HT1080 (cell line): Measurements from ENCODE around the gene DDC. TPM values are rescaled to one million over a fixed set of nuclear protein-coding genes. Genes with fewer than 3 reads are reported as not detected.

Experiments
- DNase-seq: peaks from one replicate; pipeline ENCODE4 v3.0.0-alpha.2; 2015; ENCODE audit warnings: low read depth
- polyA plus RNA-seq, 2 experiments: library from polyadenylated mRNA; depleted of rRNA; stranded (reverse); fragments of >200 nt; gene quantifications; 2 replicates each; pipeline ENCODE4 v1.2.3, GENCODE V29; 2015
- total RNA-seq: library from RNA; depleted of rRNA; stranded (reverse); fragments of >200 nt; shearing (Covaris generic); gene quantifications from 2 replicates; pipeline ENCODE4 v1.2.3, GENCODE V29; 2014; rRNA removed

The DDC gene, protein sequence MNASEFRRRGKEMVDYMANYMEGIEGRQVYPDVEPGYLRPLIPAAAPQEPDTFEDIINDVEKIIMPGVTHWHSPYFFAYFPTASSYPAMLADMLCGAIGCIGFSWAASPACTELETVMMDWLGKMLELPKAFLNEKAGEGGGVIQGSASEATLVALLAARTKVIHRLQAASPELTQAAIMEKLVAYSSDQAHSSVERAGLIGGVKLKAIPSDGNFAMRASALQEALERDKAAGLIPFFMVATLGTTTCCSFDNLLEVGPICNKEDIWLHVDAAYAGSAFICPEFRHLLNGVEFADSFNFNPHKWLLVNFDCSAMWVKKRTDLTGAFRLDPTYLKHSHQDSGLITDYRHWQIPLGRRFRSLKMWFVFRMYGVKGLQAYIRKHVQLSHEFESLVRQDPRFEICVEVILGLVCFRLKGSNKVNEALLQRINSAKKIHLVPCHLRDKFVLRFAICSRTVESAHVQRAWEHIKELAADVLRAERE
- not detected in 2 replicates for total RNA-seq
- polyA plus RNA-seq (2015; cell fraction: cytosol; rRNA removed) = not detected in 2 replicates
- polyA plus RNA-seq (2015; cell fraction: nucleus; rRNA removed) = not detected in 2 replicates

DNA sequence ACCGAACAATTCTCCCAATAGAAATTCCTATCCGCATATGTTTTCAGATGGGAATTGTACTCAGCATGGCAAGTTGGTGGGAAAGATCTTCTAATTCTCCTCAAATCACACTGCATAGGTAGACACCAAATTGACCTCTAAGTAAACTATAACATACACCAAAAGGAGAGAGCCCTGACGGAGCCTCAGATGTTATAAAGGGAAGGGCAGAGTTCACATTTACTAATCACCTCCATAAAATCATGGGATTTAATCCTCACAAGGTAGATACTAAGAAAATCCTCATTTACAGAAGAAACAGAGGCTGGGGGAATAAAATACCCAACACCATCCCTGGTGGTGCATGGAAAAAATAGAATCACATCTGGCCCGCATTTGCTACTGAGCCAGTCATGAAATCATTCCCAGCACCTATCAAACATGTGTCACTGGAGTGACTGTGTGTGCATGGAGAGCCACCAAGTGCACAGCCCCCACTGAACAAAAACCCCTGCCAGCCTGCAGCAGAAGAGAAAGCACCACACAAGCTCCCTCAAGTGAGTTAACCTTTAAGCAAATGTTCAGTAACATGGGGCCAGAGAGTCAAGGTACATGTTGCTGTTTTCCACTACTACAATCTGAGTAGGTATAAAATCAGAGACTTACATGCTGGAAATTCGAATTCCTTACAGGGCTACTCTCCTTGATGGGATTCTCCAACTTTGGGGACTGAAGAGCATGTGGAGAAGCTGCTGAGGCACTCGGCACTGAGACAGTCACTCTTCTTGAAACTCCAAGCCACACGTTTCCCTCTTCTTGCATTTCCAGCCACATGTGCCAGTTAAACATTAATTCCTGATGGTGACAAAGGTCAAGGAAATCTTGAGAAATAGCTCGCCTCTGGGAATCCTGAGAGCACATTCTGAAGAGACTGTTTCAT lies at the start of gene DDC:
TSS of gene DDC (minus strand) at position 766 of the 919 bp plus-strand sequence. CDS start 21,320 bp downstream, outside the sequence.
- DNase-seq = no peak

DNA sequence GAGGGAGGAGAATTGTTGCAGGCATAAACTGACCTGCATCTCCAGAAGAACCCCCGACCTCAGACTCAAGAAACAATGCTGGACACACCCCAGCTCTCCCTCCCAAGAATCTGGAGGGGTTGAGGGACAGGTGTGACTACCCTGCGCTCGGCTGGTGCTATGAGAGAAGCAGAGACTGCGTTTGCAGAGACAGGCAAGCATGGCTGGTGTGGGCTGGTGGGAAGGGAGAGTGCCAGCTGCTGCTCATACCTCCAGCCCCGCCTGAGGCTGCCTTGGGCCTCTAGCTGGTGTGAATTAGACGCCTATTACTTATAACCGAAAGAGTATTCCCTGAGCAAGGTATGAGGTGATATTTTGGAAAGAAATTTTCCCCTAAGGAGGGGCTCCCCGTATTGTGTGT lies 48.3 kb upstream of the DDC start:
- DNase-seq = no peak

DNA sequence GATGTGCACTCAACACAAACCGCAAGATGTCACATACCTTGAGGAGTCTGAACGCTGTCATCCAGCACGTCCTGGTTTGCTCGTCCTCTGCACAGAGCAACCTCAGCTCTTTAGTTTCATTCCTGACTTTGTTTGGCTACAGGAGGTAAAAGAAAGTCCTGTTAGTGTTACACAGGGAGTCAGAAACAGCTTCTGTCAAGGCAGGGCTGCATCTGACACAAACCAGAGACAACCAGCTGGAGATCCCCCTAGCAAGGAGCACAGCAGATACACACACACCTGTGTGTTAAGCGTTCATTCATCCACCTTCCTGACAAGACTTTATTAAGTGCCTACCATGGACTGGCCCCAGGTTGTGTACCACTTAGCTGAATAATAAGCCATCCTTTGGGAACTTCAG lies 47.5 kb upstream of the DDC start:
- no peak for DNase-seq

DNA sequence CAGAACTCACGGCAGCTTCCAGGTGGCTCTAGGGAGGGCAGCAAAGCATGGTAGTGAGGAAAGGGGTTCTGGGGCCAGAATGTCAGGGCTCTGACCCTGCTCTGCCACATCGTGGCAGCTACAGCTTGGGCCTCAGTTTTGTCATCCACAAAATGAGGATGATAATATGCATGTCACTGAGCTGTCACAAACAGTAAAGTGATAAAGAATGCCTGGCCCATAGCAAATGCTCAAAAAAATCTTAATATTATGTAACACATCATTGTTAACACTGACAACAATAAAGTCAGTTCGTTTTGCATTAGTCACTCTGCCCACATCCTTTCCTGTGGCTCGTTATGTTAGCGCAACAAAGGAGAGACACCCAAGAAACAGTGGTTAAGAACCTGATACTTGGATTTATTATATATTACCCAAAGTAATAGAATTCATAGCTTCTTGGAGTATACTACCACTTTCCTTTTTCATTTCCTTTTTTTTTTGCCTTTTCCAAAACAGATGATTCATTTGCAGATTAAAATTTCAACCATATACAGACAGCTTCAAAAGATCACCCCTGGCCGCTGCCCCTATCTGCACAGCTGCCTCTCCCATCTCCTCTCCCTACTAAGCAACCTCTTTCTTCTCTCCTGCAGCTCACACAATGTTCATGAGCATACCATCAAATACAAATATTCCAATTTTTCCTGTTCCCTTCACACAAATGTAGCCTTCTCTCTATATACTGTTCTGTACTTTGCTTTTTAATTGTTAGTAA lies 45.5 kb upstream of the DDC start:
- DNase-seq = peak; percentile 87

DNA sequence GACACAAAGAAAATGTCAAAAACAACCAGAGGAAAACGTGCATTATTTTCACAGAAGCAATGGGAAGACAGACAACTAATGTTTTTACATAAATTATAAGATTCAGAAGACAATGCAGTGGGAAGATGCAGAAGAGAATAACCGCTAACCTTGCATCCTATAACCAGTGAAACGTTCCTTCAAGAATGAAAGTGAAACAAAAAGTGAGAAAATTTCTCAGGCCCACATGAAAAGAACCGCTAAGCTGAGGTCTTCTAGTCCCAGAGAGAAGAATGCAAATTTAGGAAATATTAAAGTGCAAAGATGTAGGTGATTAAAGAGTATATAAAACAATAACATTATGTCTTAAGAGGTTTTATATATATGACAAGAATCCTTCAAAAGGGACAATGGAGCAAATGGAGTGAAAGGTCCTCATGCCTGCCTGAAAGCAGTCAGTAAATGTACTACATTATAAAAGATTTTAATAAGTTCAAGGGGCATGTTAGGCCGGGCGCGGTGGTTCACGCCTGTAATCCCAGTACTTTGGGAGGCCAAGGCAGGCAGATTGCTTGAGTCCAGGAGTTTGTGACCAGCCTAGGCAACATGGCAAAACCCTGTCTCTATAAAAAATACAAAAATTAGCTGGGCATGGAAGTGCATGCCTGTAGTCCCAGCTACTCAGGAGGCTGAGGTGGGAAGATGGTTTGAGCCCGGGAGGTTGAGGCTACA lies 43.1 kb upstream of the DDC start:
- DNase-seq = no peak

DNA sequence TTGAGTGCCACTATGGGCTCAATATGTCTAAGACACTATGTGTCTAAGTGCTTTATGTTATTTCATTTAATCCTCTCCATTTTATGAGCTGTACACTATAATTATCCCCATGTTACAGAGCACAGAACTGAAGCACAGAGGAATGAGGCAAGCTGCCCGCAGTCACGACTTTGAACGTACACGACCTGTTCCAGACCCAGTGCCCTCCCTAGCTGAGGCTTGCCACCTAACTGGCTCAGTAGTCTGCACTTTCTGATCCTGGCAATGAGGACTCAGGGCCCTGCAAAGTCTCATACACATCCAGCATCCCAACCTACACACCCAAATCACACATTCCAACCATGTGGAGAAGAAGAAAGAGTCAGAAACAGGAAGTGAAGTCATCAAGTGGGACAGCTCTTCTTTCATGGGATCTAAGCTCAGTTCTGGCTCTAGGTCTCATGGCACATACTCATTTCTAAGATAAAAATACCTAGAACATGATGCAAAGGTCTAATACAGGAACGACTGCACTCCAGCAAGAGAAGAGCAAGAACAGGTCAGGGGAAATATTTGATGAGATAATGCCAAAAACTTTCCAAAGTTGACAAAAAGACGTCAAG lies 42.4 kb upstream of the DDC start:
- peak; percentile 54 for DNase-seq

DNA sequence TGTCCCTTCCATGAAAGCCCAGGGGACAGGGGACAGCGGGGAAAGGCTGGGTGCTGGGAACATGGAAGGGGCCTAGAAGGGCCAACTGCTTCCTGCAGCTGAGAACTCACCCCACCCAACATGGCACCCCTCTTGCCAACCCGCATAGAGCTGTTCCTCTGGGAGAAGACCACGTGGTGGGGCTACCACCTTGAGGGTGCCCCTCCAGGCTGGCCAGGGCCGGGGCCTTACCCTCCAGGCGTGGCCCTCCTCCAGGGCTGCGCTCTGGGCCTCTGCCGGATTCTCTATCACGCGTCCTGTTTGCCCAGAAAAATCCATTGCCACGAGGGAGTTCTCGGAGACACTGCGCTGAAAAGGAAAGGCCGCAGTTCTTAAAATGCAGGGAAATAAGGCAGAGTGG lies 39.9 kb upstream of the DDC start:
- DNase-seq = no peak

DNA sequence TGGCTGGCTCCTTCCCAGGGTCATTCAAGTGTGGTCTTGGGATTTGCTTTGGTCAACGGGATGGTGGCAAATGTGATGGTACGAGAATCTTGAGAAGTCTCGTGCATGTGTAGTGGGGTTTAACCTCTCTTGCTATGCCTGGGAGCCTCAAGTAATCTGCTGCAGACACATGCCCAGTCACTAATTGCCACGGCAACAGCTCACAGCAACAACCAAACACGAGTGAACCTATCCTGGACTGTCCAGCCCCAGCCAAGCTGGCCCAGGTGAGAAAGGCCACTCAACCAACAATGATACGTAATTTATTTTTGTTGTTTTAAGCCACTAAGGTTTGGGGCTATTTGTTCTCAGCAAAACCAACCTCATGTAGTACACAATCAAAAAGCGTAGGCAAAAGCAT lies 38.1 kb upstream of the DDC start:
- no peak for DNase-seq

DNA sequence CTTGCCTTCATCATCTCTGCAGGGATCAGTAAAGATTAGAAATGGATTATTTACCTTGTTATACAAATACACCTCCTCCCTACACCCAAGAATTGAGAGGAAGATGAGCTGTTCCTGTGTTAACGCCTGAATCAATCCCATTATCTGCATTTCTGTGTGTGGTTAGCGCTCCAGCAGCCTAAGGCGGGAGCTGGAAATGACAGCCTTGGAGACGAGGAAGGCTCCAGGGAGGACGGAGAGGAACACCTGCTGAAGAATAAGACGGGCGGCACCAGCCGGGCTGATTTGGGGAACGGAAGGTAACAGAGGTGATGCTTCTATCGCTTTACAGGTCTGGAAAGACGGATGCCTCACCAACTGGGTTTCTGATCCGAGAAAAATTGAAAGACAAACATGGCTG lies 34.2 kb upstream of the DDC start:
- DNase-seq = no peak

DNA sequence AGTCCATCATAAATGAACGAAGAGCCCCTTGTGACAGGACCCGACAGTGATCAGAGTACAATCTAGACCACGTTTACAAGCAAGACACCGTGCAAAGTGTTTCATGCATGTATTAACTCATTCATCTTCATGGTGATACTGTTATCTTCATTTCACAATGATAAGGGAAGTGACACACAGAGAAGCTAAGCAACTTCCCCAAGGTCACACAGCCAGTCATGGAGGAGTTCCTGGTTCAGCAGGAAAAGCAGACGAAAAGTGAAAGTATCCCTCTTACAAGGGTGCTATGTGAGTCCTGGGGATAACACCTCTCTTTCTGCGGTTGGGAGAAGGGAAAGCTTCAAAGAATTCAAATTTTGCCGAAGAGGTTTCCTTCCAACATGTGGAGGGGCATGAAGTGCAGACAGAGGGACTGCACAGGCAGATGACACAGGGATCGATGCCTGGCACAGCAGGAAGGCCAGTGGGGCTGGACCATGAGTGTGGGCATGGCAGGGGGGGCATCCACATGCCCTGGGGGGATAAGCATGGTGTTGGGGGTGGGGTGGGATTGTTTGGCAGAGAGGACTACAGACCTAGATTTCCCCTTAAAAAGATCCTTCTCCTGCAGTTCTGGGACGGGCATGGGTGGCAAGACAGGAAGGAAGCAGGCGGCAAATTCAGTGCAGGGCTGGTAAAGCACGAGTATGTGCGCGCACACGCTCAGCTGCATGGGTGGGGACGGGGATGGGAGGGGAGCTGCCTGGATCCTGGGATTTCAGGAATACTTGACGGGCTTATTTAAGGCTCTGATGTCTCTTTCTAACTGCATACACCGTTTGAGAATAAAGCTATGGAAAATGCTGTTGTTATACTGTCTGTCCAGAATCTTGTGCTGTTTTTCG lies 33.5 kb upstream of the DDC start:
- DNase-seq = no peak

DNA sequence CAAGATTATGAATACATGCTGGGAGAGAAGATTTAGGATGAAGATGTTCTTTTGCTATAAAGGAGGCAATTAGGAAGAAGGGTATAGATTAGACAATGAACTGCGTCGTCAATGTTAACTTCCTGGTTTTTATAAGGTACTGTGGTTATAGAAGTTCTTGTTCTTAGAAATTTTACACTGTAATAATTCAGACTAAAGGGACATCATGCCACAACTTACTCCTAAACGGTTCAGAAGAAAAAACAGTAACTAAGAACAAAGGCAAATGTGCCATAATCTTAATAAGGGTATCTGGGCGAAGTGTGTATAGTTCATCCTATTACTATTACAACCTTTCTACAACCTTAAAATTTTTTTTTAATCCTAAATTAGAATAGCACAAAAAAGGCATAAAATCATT lies 31.3 kb upstream of the DDC start:
- no peak for DNase-seq

DNA sequence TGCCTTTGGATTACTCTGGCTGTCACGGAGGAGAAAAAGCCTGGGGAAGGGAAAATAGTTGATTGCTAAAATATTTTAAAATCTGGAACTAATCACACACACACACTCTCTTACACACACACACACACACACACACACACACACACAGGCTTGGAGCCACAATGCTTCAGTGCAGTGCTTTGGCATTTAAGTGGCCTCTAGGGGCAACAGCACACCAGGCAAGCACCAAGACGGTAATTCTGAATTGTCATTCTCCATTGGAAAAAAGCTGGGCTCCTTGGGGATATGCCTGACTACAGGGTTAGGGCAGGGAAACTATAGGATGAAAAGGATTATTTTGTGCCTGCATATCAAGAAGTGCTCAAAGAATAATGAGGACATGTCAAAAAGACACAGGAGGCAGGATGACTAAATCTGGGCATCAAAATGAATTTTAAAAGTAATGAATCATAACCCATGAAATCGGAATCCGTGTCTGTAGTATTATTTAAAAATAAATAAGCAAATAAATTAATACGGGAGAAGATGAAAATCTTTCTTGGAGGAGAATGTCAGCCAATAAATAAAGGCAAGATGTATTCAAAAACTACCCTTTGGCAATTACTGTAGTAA lies 30.4 kb upstream of the DDC start:
- peak; percentile 39 for DNase-seq

DNA sequence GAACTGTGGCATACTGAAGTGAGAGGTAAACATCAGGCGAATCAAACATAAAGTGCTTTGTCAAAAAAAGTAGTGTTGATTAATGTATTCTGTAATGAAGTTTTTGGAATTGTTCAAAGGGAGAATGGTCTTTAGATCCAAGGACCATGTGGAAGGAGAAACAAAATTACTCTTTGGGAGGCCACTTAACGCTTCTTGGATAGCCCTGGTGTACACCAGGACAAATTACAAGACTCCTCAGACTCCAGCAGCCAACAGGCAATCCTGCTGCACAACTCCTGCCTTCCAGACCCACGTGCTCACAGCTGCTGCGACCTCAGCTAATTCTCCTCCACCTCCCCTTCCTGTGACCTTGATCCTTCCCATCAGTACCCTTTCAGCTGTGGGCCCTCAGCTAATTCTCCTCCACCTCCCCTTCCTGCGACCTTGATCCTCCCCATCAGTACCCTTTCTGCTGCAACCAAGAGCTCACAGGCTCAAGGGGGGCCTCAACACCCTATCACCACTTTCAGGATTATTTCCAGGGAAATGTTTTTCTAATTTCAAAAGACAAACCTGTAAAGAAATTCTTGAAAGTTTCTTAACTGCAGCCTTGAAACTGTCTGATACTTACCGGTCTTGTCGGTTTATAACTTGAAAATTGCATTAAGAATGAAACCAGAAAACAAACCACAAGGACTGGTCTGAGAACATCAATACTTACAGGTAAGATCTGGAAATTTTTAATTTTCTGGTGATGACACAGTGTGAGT lies 29.7 kb upstream of the DDC start:
- DNase-seq = no peak

DNA sequence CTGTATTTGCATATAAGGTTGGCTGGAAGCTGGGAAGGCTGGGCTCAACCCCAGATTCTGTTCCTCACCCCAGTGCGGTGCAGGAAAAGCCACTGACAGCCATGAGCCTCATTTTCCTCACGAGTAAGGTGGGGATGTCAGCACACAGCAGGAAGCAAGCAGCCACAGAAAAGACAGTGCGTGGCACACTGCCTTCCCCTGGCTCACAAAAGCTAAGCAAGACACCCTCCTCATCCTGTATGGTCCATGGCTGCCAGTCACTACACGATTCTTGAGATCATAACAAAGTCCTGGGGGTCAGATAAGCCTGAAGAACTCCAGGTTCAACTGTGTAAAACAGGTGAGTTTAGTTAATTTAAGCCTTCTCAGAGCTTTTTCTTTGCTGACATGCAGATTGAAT lies 28.9 kb upstream of the DDC start:
- no peak for DNase-seq

DNA sequence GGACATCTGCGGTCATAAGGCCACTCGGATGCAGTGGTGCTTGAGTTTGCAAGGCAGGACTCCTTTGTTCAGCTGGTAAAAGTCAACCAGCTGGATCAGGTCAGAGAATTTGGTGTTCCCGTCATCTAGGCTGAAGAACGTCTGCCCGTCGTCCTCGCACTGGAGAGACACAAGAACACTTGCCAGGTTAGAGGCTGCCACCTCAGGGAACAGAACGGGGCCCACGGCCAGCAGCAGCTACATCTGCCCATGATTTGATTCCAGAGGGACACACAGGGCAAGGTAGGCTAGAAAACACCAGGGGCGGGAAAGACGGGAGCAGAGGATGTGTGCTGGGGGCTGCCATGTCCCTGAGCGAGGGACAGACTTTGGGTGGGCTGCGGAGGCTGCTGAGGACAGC lies 27.7 kb upstream of the DDC start:
- DNase-seq = no peak

DNA sequence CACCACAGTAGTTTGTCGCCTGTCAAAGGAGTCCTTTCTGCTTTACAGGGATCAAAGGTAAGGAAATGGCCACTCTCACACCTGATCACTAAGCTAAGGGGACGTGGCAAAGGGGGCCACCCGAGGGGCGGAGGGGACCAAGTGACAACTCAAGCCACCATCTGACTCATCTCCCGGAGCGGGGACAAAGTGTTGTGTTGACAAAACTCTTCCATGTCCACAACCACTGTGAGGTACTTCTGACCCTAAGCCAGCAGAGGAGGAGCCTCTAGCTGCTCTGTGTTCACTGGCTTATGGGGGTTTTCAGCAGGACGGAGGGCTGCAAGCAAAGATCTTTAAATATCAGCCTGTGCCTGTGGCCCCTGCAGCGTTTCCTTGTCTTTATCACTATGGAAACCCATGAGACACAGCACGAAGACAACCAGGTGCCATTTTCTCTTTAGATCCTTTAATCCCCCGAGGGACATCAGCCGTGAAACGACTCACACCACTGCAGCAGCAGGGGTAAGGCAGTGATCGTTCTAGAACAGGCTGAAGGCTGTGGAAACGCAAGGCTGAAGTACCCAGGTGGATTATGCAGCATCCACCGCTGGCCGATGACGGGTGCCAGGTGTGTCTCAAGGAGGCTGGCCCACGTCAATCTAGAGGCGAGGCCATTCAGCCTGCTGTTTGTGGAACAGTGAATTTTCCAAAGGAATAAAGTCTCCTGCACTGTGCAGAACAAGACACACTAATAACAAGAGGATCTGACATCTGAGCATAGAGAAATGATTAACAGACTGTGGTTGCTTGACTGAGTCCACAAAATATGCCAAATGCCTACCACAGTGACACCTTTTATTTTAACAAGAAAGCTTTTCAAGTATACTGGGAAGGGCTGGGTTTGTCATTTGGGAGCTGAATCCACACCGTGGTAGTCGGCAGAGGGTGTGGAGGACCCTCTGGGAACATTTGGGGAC lies 26.6 kb upstream of the DDC start:
- DNase-seq = no peak

DNA sequence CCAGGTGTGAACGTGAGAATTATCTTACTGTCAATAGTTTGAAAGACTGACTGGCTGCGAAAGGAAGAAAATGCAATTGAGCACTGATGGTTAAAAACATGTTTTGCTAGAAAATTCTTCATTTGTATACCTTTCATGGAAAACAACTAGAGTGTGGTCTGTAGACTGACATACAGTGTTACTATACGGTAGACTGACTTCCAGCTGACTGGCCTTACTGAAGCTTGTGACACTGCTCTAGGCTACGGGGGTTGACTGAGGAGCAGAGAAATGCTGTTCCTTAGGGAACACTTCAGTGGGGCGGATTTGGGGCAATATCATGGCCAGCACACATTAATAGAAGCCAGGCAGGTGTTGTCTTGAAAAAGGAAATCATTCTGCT lies 25.9 kb upstream of the DDC start:
- no peak for DNase-seq
